Heart left ventricle (tissue), 16 donors: Measurements from ENCODE around the gene MYH10. TPM values are rescaled to one million over a fixed set of nuclear protein-coding genes. Genes with fewer than 3 reads are reported as not detected.
A peak's percentile ranks its signal among the peaks of the same experiment; 100 is the strongest.

ENCODE experiments used
- ATAC-seq, 4 donors: fragments of 200-7000 bp; cut with Tn5 transposase; one replicate each; pipeline ENCODE4 v1.9.1; 2020 to 2022; ENCODE audit warnings: moderate library complexity in 4 of 4, mild to moderate bottlenecking in 3 of 4, moderate number of reproducible peaks in 1 of 4
- DNase-seq, 5 donors: peaks; one replicate each; pipeline ENCODE4 v3.0.0-alpha.2; 2020
- H3K27ac ChIP-seq, 12 donors: fragments of 200-600 bp; sonication (generic) in 4 of 12; one replicate each; pipeline versions ENCODE4 v1.5.0 to v1.8.0; 2016 to 2022; ENCODE audit warnings: mild to moderate bottlenecking in 2 of 12
- H3K27me3 ChIP-seq, 9 donors: fragments of 200-600 bp; sonication (generic) in 2 of 9; one replicate each; pipeline versions ENCODE4 v1.5.1 to v1.8.0; 2016 to 2022; ENCODE audit warnings: mild to moderate bottlenecking in 3 of 9
- H3K36me3 ChIP-seq, 9 donors: fragments of 200-600 bp; sonication (generic) in 2 of 9; one replicate each; pipeline versions ENCODE4 v1.5.0 to v1.8.0; 2018 to 2022; ENCODE audit warnings: mild to moderate bottlenecking in 2 of 9
- H3K4me1 ChIP-seq, 12 donors: fragments of 200-600 bp; sonication (generic) in 4 of 12; one replicate each; pipeline versions ENCODE4 v1.5.0 to v1.8.0; 2016 to 2022; ENCODE audit warnings: mild to moderate bottlenecking in 3 of 12
- H3K4me3 ChIP-seq, 12 donors: fragments of 200-600 bp; sonication (generic) in 4 of 12; one replicate each; pipeline versions ENCODE4 v1.5.0 to v1.8.0; 2017 to 2022; ENCODE audit warnings: mild to moderate bottlenecking in 9 of 12, moderate library complexity in 4 of 12
- H3K9me3 ChIP-seq, 12 donors: fragments of 200-600 bp; sonication (generic) in 4 of 12; one replicate each; pipeline versions ENCODE4 v1.5.0 to v1.8.0; 2016 to 2022; ENCODE audit warnings: mild to moderate bottlenecking in 1 of 12
- POLR2A ChIP-seq, 2 donors: fragments of 450-650 bp; IDR thresholded peaks; one replicate each; pipeline ENCODE4 v1.6.1; 2017; ENCODE audit warnings: antibody characterized with exemption in 2 of 2, mild to moderate bottlenecking in 2 of 2, moderate library complexity in 2 of 2
- WGBS, 4 donors: extraction: QIAGEN DNeasy Blood & Tissue Kit in 2 of 4; methylation state at CpG; one replicate each; pipeline versions ENCODE4 v1.1.5 to v1.1.7; 2013 to 2018; 5-methylcytosine and 5-hydroxymethylcytosine counted together
- intact Hi-C, 10 donors: fragments of 100-400 bp; cut with DNase I; formaldehyde crosslinking; loops; one replicate each; pipeline versions ENCODE4 v1.11.1 to v1.14.2; 2022
- polyA plus RNA-seq, 2 donors: library from polyadenylated mRNA; stranded (reverse); fragments of 200-250 nt; gene quantifications; one replicate each; pipeline ENCODE4 v1.2.3, GENCODE V29; 2013
- total RNA-seq, 9 donors: library from RNA; depleted of rRNA in 2 of 9; stranded (reverse); fragments of >200 nt in 2 of 9; fragmentation: NEBNext Ultra II Directional in 3 of 9; extraction: Animal tissue kit (Norgen Biotek cat#: 25700) in 3 of 9; gene quantifications; one replicate each; pipeline versions ENCODE4 v1.1.0 to v1.2.4, GENCODE V29; 2016 to 2023
- TF ChIP-seq, protein P1 (sequence below), 12 donors: fragments of 200-600 bp; sonication (generic) in 4 of 12; IDR thresholded peaks; one replicate each; pipeline versions ENCODE4 v1.5.0 to v1.8.0; 2018 to 2022; ENCODE audit warnings: antibody characterized with exemption in 12 of 12, mild to moderate bottlenecking in 5 of 12
- donor health status: ischemic (EF 13 %, LVEDD 7.1; RV severe dilation, severe dysfunction).
- donor health status: healthy with polysubstance abuse.
- donor health status: DM: no; HTN: yes; CAD: no.
- donor health status: DM: no; HTN: no; CAD: no.
- donor health status: ischemic (EF 25% LVEDD 6.9; RV normal size, moderate dysfunction).
- donor health status: ischemic (EF 25% LVEDD 5.7; RV mildly dilated, moderate dysfunction).
- donor health status: healthy.
- donor health status: DM: yes; HTN: yes; CAD: no.
- donor health status: ischemic (EF 35%, LVEDD 5.7; RV mildly dilated, moderate dysfunction).
- donor health status: nonischemic (EF 11% LVEDD 7.7; RV severe dilation, severe dysfunction).
- donor health status: DM: yes; HTN: yes; CAD: no.
- donor health status: PGD.
- donor health status: ischemic (EF 29% LVEDD 5.4; RV normal size, mild dysfunction).
- donor health status: nonischemic (EF 23%, LVEDD 6.1; RV moderate dilation, normal function).

Gene MYH10
- total and polyA plus RNA-seq, 11 donors = 10.6 to 62.1 (median 35.2) TPM

DNA sequence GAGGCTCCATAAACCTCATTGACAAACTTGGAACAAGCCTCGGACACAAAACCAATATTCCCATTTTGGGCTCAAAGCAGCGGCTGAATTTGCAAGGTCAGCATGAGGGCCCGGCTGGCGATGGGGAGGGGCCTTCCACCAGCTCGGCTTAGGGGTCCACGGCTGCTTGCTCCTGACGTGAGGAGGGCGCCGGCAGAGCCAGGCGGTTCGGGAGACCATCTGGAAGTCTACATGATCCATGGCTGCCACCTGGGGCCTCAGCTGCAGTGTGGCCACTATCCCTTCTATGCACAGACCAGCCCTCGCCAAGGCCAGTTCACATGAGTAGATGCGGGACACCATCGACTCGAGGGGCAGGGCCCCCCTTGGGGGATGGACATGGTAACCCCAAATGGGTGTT is 155.7 kb downstream of the MYH10 start:
- H3K27me3 ChIP-seq = no peaks in the 10 kb centered on the region
- peaks cover 0 to 26% (median 16%) of the 10 kb centered on the region in 12 donors for H3K4me1 ChIP-seq
- intact Hi-C loops = loop anchor here in 3 of 10 donors (5.0 to 10.0 kb wide), 2 partner anchors 43 to 60 kb away; no protein-coding TSS in a partner anchor
- DNase-seq (no peak), ATAC-seq (no peak)
- TF ChIP-seq, protein P1, sequence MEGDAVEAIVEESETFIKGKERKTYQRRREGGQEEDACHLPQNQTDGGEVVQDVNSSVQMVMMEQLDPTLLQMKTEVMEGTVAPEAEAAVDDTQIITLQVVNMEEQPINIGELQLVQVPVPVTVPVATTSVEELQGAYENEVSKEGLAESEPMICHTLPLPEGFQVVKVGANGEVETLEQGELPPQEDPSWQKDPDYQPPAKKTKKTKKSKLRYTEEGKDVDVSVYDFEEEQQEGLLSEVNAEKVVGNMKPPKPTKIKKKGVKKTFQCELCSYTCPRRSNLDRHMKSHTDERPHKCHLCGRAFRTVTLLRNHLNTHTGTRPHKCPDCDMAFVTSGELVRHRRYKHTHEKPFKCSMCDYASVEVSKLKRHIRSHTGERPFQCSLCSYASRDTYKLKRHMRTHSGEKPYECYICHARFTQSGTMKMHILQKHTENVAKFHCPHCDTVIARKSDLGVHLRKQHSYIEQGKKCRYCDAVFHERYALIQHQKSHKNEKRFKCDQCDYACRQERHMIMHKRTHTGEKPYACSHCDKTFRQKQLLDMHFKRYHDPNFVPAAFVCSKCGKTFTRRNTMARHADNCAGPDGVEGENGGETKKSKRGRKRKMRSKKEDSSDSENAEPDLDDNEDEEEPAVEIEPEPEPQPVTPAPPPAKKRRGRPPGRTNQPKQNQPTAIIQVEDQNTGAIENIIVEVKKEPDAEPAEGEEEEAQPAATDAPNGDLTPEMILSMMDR (IDR thresholded peaks at IDR 0.05) = no peak
- H3K4me3 ChIP-seq = no peak overlapping the region
- no peaks in the 10 kb centered on the region for H3K9me3 ChIP-seq
- H3K27ac ChIP-seq = no peak overlapping the region
- 88 to 91% (median 90%) methylated on average over 11 to 15 of the region's 15 CpGs for WGBS, 4 donors
- H3K36me3 ChIP-seq = peaks cover 0 to 94% (median 77%) of the 10 kb centered on the region in 9 donors

DNA sequence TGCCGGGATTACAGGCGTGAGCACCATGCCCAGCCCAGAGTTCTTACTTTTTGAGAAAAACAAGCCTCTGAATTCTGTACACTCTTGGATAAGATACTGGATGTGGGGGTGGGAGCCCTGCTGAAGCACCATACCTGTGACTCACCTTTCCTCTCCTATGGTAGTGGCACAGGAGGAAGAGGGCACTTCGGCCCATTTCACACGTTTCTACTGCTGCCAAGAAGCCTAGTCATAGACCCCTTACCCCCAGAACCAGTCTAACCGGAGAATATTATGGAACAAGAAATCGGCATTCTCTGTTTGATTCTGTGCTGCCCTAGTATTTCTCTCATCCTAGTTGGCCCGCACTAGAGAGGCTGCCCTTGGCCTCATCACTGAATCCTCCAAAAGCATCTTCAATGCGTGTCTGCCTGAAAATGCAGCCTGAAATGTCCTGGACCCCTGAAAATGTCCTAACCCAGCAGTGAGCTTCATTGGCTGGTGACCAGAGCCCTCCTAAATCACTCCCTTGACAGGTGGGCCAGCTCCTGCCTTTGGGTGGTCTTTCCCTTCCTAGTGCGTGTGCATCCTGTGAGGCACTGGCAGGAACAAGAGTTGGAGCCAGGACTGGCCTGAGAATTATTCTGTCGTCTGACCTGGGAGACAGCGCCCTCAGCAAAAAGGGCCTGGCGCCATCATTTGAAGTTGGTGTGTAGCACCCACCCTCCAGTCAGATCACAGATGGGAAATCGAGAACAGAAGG is 156.9 kb downstream of the MYH10 start:
- Histone ChIP-seq H3K36me3 (peaks cover 0 to 89% (median 70%) of the 10 kb centered on the region in 9 donors), H3K27me3 (no peaks in the 10 kb centered on the region), H3K4me1 (peaks cover 0 to 29% (median 14%) of the 10 kb centered on the region in 12 donors), H3K4me3 (no peak overlapping the region), H3K9me3 (no peaks in the 10 kb centered on the region), H3K27ac (no peak overlapping the region)
- intact Hi-C loops = loop anchor here in 2 of 10 donors (10.0 kb wide), 1 partner anchor 59 kb away; no protein-coding TSS in a partner anchor
- no peak for TF ChIP-seq POLR2A (IDR thresholded peaks at IDR 0.05)
- TF ChIP-seq, protein P1 (IDR thresholded peaks at IDR 0.05) = no peak
- ATAC-seq (no peak), DNase-seq (no peak)
- WGBS, 4 donors = 93 to 94% (median 94%) methylated on average over 12 to 13 of the region's 13 CpGs

DNA sequence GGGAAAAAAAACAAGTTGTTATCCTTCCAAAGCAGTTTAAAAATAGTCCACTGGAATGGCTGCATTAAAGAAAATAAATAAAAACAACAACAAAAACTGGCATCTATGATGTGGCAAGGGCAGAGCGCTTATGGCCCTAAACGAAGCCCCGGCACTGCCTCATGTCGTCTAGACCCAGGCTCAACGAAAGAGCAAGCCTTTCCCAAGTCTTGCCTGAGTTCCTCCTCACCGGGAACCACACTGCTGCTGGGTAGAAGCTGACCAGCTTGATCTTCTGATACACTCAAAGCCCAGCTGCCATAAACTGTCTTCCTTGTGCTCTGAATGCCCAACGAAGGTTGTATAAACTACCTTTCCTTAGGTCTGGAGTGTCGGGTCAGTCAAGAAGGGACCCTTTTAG is 157.9 kb downstream of the MYH10 start:
- TF ChIP-seq POLR2A (IDR thresholded peaks at IDR 0.05) = no peak
- TF ChIP-seq, protein P1 (IDR thresholded peaks at IDR 0.05) = no peak
- Histone ChIP-seq H3K4me1 (peaks cover 0 to 39% (median 15%) of the 10 kb centered on the region in 12 donors), H3K4me3 (no peak overlapping the region), H3K36me3 (peaks cover 0 to 90% (median 69%) of the 10 kb centered on the region in 9 donors), H3K27ac (no peak overlapping the region), H3K27me3 (no peaks in the 10 kb centered on the region), H3K9me3 (no peaks in the 10 kb centered on the region)
- no peak for ATAC-seq
- DNase-seq = no peak
- 90 to 93% (median 92%) methylated on average over 8 of the region's 8 CpGs for WGBS, 4 donors
- intact Hi-C loops = loop anchor here in 2 of 10 donors (10.0 kb wide), 1 partner anchor 58 kb away; no protein-coding TSS in a partner anchor

DNA sequence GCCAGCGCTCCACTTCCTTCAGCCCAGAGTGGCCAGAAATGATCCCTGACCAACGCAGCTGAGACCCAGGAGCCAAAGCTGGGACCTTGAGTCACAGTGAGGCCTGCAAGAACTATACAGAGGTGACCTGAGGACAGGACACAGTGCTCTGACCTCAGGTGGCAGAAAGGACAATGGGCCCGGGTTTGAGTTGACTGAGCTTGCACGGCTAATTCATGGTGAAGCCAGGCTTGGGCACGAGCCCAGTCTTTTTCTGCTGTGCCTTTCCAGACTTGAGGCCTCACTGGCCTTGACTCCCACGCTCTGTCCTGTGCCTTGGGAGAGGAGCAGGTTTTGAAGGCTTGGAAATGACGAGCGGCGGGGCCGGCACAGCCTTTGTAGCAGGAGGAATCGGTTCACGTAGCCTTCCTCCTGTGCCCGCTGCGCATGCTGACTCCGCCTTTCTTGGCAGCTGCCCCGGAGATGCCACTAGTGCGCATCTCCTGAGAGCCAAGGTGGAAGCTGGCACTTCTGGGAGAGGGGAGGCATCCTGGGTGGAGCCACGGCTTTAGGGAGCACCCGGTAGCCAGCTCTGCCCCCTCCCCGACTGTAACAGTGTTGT is 160.0 kb downstream of the MYH10 start:
- peak overlapping the region in 11 of 12 donors; percentile 1 to 53 (median 34) for H3K27ac ChIP-seq
- peaks cover 0 to 52% (median 18%) of the 10 kb centered on the region in 12 donors for H3K4me1 ChIP-seq
- no peaks in the 10 kb centered on the region for H3K9me3 ChIP-seq
- no peaks in the 10 kb centered on the region for H3K27me3 ChIP-seq
- H3K4me3 ChIP-seq = peak overlapping the region in 1 of 12 donors; percentile 18
- intact Hi-C loops = loop anchor here in 2 of 10 donors (10.0 kb wide), 1 partner anchor 56 kb away; no protein-coding TSS in a partner anchor
- WGBS, 4 donors = 32 to 50% (median 43%) methylated on average over 3 to 20 of the region's 20 CpGs
- TF ChIP-seq POLR2A (IDR thresholded peaks at IDR 0.05) = no peak
- TF ChIP-seq, protein P1 (IDR thresholded peaks at IDR 0.05) = no peak
- peaks cover 0 to 85% (median 64%) of the 10 kb centered on the region in 9 donors for H3K36me3 ChIP-seq
- ATAC-seq = peak; percentile 14 to 54 (median 50)
- peak; percentile 47 to 78 (median 70) for DNase-seq
